WTC11 (cell line): ENCODE results near the gene NT5C.

Experiments used
- CTCF ChIP-seq: fragments of 200-600 bp; IDR thresholded peaks from 2 replicates; pipeline ENCODE4 v1.8.0; 2022; ENCODE audit warnings: antibody characterized with exemption
- JUN ChIP-seq: sonication (generic); formaldehyde crosslinking; IDR thresholded peaks from 2 replicates; pipeline ENCODE4 v1.8.0; 2023; ENCODE audit warnings: mild to moderate bottlenecking, missing genetic modification reagents
- MAX ChIP-seq: sonication (generic); formaldehyde crosslinking; IDR thresholded peaks from 2 replicates; pipeline ENCODE4 v1.8.0; 2022; ENCODE audit warnings: mild to moderate bottlenecking, missing genetic modification reagents

- no peak for TF ChIP-seq CTCF
- no peak for TF ChIP-seq MAX (CRISPR knock-in tag)
- no peak for TF ChIP-seq JUN (CRISPR knock-in tag)
Measured at GRCh38 chr17:75176625-75177024, 45.1 kb upstream of the NT5C start.
